Mesothelial cell of epicardium (in vitro differentiated cells): ENCODE data around the gene SETD2. TPM values are rescaled to one million over a fixed set of nuclear protein-coding genes. Genes with fewer than 3 reads are reported as not detected.

Experiments used
- DNase-seq, 2 experiments: peaks; one replicate each; pipeline ENCODE4 v3.0.0; 2021; ENCODE audit warnings: low spot score in 2 of 2; ENCODE audit not compliant: unreplicated experiment in 2 of 2
- H3K27ac Mint-ChIP-seq: 2 replicates; pipeline ENCODE4 v1.8.0; 2021; ENCODE audit warnings: mixed read lengths
- H3K27me3 Mint-ChIP-seq: 2 replicates; pipeline ENCODE4 v1.8.0; 2021; ENCODE audit warnings: low read depth, mixed read lengths
- H3K36me3 Mint-ChIP-seq: 2 replicates; pipeline ENCODE4 v1.8.0; 2021; ENCODE audit warnings: mixed read lengths
- H3K4me1 Mint-ChIP-seq: 2 replicates; pipeline ENCODE4 v1.8.0; 2021; ENCODE audit warnings: mixed read lengths
- H3K4me3 Mint-ChIP-seq: 2 replicates; pipeline ENCODE4 v1.8.0; 2021; ENCODE audit warnings: mild to moderate bottlenecking, moderate library complexity, mixed read lengths
- H3K9me3 Mint-ChIP-seq: 2 replicates; pipeline ENCODE4 v1.8.0; 2021; ENCODE audit warnings: mixed read lengths
- CTCF ChIP-seq: fragments of 200-600 bp; sonication (generic); IDR thresholded peaks from one replicate; pipeline ENCODE4 v1.5.0; 2021; ENCODE audit warnings: antibody characterized with exemption; ENCODE audit not compliant: unreplicated experiment
- total RNA-seq: library from RNA; stranded (reverse); gene quantifications from 3 replicates; pipeline ENCODE4 v1.2.1, GENCODE V29; 2021

SETD2 gene
- total RNA-seq, 1 donor from 2014 or later = 73.1 TPM

DNA sequence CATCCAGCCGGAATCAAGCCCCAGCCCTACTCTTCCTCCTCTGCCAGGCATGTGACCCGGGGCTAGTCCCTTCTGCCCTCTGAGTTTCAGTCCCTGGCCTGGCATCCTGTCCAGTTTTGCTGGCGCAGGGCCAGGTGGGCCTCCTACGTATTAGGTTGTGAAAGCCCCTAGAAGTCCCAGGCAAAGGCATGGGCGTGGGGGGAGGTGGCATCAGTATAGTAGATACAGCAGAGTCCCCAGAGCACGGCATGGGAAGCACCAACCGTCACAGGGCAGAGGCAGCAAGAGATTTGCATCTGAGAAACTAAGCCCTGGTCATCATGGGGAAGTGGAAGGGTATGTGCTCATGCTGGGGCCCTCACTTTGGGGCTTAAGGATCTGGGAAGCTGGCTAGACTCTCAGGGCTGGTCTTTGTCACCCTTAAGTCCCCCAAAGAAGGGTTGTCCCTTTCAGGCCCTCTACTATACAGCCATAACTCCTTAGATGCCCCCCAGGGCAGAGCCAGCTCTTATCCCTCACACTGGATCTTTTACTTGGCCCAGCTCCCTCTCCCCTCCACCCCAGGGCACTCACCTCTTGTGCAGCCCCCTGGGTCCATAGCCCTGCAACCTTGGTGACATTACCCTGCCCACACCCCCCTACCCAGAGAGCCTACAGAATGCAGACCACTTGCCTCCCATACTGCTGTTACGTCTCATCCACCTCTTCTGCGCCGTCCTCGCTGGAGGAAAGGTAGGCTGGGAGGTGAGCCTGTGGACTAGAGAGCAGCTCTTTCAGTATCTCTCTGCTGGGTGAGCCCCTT, 173.1 kb downstream of the SETD2 start:
- peaks cover 14% of the 10 kb centered on the region for H3K4me1 Mint-ChIP-seq
- H3K27me3 Mint-ChIP-seq = no peaks in the 10 kb centered on the region
- DNase-seq = no peak
- no peak overlapping the region for H3K4me3 Mint-ChIP-seq
- TF ChIP-seq CTCF = no peak
- H3K27ac Mint-ChIP-seq = no peak overlapping the region
- no peaks in the 10 kb centered on the region for H3K9me3 Mint-ChIP-seq
- peaks cover 6% of the 10 kb centered on the region for H3K36me3 Mint-ChIP-seq

DNA sequence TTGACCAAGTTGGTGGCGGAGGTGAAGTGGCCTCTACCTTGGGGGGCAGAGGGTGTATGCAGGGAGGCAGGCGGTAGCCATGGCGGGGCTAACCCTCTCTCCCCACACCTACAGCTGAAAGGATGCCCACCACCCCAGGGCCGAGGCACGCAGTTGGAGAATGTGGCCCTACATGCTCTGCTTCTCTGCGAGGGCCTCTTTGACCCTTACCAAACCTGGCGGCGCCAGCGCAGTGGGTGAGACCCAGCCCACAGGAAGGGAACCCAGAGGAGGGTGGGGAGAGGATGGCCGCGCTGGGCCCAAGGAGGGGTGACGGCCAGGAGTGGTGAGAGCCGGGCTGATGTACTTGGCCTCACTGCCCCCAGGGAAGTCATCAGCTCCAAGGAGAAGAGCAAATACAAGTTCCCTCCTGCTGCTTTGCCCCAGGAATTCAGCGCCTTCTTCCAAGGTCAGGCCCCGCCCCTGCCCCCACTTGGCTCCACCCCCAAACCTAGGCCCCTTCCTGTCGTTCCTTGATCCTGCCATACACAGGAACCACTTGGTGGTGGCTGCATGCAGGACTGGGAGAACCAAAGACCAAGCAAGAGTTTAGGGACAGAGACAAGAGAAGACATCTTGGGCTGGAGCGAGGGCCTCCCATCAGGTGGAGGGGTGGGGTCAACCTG, 174.6 kb downstream of the SETD2 start:
- H3K9me3 Mint-ChIP-seq = no peaks in the 10 kb centered on the region
- H3K36me3 Mint-ChIP-seq = peaks cover 6% of the 10 kb centered on the region
- no peak overlapping the region for H3K4me3 Mint-ChIP-seq
- no peak for DNase-seq
- no peak overlapping the region for H3K27ac Mint-ChIP-seq
- no peaks in the 10 kb centered on the region for H3K27me3 Mint-ChIP-seq
- no peak for TF ChIP-seq CTCF
- peaks cover 17% of the 10 kb centered on the region for H3K4me1 Mint-ChIP-seq

- no peak for TF ChIP-seq CTCF
- Mint-ChIP-seq H3K27ac (no peak overlapping the region), H3K36me3 (peaks cover 6% of the 10 kb centered on the region), H3K9me3 (no peaks in the 10 kb centered on the region), H3K4me3 (no peak overlapping the region), H3K4me1 (peaks cover 17% of the 10 kb centered on the region), H3K27me3 (no peaks in the 10 kb centered on the region)
- no peak for DNase-seq
These were observed 175.3 kb downstream of the SETD2 start for GRCh38 chr3:46988616-46989015.

- no peak overlapping the region for H3K4me3 Mint-ChIP-seq
- no peak for TF ChIP-seq CTCF
- H3K27ac Mint-ChIP-seq = no peak overlapping the region
- peaks cover 17% of the 10 kb centered on the region for H3K4me1 Mint-ChIP-seq
- H3K36me3 Mint-ChIP-seq = peaks cover 6% of the 10 kb centered on the region
- no peaks in the 10 kb centered on the region for H3K9me3 Mint-ChIP-seq
- no peaks in the 10 kb centered on the region for H3K27me3 Mint-ChIP-seq
- no peak for DNase-seq
These were observed 176.0 kb downstream of the SETD2 start for GRCh38 chr3:46987743-46988401.

GRCh38 chr3:46987319-46987742, 176.6 kb downstream of the SETD2 start:
- H3K27ac Mint-ChIP-seq = no peak overlapping the region
- no peaks in the 10 kb centered on the region for H3K27me3 Mint-ChIP-seq
- peaks cover 22% of the 10 kb centered on the region for H3K4me1 Mint-ChIP-seq
- TF ChIP-seq CTCF = no peak
- peaks cover 6% of the 10 kb centered on the region for H3K36me3 Mint-ChIP-seq
- DNase-seq = no peak
- no peak overlapping the region for H3K4me3 Mint-ChIP-seq
- no peaks in the 10 kb centered on the region for H3K9me3 Mint-ChIP-seq
